ENCODE data around the gene CASP10.

Gene CASP10

DNA sequence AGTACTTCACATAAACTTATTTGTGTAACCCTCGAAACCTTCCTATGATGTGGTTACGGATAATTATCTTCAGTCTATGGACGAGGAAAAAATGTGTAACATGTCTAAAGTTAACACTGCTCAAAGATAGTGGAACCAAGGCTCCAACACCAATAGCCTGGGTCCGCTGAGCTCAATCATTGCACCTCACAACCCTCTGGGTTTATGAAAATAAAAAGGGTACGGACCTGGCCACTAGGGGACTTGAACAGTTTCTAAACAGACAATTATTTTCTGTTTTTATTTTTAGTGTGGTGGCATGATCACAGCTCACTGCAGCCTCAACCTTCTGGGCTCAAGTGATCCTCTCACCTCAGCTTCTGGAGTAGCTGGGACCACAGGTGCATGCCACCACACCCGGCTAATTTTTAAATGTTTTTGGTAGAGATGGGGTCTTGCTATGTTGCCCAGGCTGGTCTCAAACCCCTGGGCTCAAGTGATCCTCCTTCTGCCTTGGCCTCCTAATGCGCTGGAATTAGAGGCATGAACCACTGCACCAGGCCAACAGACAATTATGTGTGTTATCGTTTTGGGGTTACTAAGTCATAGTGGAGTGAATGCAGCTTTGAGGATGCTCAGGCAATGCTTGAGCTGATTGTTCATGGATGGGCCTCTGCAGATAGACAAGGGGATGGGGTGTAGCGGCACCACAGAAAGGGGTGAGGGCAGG lies 87.5 kb downstream of the CASP10 start:
- DNase-seq (ENCODE audit: insufficient read length, low spot score) (no peak), FAIRE-seq (no peak)
- TF ChIP-seq, protein P1, sequence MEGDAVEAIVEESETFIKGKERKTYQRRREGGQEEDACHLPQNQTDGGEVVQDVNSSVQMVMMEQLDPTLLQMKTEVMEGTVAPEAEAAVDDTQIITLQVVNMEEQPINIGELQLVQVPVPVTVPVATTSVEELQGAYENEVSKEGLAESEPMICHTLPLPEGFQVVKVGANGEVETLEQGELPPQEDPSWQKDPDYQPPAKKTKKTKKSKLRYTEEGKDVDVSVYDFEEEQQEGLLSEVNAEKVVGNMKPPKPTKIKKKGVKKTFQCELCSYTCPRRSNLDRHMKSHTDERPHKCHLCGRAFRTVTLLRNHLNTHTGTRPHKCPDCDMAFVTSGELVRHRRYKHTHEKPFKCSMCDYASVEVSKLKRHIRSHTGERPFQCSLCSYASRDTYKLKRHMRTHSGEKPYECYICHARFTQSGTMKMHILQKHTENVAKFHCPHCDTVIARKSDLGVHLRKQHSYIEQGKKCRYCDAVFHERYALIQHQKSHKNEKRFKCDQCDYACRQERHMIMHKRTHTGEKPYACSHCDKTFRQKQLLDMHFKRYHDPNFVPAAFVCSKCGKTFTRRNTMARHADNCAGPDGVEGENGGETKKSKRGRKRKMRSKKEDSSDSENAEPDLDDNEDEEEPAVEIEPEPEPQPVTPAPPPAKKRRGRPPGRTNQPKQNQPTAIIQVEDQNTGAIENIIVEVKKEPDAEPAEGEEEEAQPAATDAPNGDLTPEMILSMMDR (IDR thresholded peaks at IDR 0.05; ENCODE audit: insufficient read depth, missing control alignments), result no peak

DNA sequence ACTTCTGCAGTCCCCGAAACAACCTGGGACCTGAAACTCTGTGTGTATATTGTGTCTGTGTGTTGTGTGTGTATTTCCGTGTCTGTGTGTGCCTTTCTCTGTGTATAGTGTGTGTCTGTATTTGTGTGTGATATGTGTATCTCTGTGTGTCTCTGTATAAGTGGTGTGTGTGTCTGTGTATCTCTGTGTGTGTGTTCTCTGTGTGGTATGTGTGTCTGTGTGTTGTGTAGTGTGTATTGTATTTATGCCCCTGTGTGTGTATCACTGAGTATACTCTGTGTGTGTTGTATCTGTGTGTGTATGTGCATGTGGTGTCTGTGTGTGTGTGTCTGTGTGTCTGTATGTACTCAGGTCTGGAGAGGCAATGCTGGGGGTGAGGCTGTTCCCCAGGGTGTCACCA lies 89.0 kb downstream of the CASP10 start:
- TF ChIP-seq, protein P1 (IDR thresholded peaks at IDR 0.05; ENCODE audit: insufficient read depth, missing control alignments), result no peak
- FAIRE-seq (no peak), DNase-seq (ENCODE audit: insufficient read length, low spot score) (no peak)

DNA sequence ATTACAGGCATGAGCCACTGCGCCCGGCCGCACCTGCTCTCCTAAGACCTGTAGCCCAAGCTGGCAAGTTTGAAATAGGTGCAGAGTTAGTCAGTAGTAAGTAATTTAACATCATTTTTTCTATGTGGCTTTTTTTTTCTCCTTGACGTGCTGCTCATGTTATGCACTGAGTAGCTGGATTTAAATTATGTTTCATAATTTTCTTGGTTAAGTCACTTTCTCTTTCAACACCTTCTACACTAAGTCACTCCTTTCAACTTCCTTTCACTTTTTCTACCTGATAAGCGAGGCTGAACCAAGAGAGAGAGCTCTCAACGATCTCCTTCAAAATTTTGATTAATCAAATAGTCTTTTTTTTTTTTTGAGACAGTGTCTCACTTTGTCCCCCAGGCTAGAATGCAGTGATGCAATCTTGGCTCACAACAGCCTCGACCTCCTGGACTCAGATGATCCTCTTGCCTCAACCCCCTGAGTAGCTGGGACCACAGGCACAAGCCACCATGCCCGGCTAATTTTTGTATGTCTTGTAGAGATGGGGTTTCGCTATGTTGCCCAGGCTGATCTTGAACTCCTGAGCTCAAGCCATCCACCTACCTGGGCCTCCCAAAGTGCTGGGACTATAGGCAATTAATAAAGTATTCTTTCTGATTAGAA lies 90.5 kb downstream of the CASP10 start:
- DNase-seq (ENCODE audit: insufficient read length, low spot score) (no peak), FAIRE-seq (no peak)

DNA sequence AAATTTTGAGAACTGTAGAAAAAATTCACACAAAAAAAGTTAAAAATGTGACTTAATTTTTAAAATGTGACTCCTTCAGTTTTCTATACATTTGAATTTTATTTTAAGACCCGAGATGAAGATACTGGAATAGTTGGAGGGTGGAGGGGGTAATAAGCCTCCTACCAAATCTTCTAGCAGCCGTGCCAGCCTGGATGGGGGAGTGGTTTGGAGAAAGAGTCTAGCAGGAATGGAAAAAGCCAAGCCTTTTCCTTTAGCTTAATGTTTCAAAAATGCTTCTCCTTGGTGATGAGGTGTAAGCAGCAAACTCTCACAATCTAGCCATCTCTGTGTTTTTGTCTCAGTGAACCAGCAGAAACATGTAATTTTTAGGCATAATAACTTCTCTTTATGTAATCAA lies 92.1 kb downstream of the CASP10 start:
- DNase-seq (ENCODE audit: insufficient read length, low spot score) (no peak), FAIRE-seq (no peak)
- TF ChIP-seq, protein P1 (IDR thresholded peaks at IDR 0.05; ENCODE audit: insufficient read depth, missing control alignments), result no peak

More for the DNA sequence above, 90.5 kb downstream of the CASP10 start:
- TF ChIP-seq, protein P1 (IDR thresholded peaks at IDR 0.05; ENCODE audit: insufficient read depth, missing control alignments), result no peak

DNA sequence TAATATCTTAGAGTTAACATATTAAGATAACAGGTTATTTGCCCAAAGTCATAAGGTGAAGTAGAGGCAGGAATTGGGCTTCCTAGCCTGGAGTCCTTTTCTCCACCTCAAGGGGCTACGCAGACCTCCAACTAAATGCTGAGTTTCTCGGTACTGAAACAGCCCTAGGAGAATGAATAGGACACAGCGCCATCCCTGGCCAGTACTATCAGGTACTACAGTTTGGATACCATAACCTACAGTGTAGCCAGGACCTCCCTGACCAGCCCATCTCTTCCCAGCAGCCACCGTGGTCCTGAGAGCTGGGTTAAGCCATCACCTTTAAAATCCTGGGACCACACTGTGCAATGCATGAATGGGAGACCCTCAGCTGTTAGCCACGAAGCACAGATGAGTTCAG lies 93.0 kb downstream of the CASP10 start:
- TF ChIP-seq, protein P1 (IDR thresholded peaks at IDR 0.05; ENCODE audit: insufficient read depth, missing control alignments), result no peak
- DNase-seq (ENCODE audit: insufficient read length, low spot score), result no peak
- no peak for FAIRE-seq

- DNase-seq (ENCODE audit: insufficient read length, low spot score) (no peak), FAIRE-seq (no peak)
- TF ChIP-seq, protein P1 (IDR thresholded peaks at IDR 0.05; ENCODE audit: insufficient read depth, missing control alignments), result no peak
Observed at GRCh38 chr2:201276511-201276910, 93.6 kb downstream of the CASP10 start.

All from D721Med (cell line).